HG03521 (cell line): ENCODE measurements around the gene AKAP6.
"Not testable (repeated sequence)": the region's sequence is repeated elsewhere in the genome, so short reads cannot be mapped to it uniquely, and the experiment has no call there.

Source experiments
- ATAC-seq: cut with Tn5 transposase; IDR thresholded peaks from one replicate; pipeline ENCODE4 v1.9.1; 2021; ENCODE audit warnings: mild to moderate bottlenecking, moderate library complexity; ENCODE audit not compliant: unreplicated experiment

The AKAP6 gene

DNA sequence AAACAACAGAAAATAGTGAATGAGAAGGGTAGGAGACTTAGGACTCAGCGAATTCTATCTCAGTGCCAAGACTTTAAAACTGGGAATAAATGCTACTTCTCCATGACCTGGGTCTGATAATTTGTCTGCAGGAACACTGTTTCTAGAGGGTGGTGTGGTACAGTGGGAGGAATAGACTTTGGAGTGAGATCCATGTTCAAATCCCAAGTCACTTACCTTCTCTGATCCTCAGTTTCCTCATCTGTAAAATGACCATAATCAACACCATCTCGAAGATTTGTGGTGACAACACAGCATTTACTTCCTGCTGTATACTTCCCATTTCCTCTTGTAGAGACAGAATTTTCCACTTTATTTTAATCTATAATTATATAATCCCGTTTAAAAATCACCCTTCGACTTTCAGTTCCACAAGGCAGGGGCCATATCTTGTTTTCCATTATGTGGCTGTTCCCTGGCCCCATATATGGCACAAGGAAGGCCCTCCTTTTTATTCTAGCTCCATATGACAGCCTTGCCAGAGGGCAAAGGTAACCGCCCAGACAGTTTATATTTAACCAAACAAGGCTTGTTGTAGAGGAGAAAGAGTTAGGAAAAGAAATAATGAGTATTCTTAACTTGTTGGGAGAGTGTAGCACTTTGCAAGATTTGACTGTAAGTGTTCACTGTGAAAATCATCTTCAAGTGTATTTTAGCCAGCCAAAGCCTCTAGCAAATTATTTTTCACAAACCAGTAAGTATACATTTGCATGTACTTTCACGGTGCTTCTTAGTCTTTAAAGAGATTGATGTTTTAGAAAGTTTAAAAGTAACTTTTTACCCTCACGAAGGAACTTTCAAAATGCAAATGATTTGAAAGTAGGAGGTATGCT lies 243.1 kb downstream of the AKAP6 start:
- peak; percentile 49 for ATAC-seq

DNA sequence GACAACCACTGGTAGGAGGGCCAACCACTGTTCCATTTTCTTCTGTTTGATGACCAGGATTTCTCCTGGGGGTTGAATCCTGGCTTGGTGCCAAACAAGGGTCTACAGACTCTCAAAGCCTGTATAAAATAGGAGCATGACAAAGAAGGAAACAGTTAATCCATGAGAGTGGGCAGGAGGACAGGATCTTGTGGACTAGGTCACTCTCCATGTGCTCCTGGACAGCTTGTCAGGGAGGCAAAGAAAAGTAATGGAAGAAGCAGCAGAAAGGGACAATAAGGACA lies 243.7 kb downstream of the AKAP6 start:
- no peak for ATAC-seq

DNA sequence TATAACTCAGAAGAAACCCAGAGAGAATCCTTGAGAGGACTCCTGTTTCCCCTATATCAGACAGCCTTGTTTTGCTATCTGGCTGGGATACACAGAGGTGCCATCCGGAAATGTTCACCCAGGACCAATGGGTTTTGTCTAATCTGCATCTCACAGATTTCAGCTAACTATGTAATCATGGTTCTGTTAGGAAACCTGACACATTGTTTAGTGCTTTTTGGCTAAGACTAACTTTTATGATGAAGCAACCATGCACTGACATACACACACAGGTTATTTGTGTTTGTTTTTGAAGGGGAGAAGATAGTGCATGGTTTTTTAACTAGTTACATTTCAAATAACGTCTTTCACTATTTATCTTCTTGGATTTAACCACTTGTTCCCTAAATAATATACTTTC lies 245.2 kb downstream of the AKAP6 start:
- ATAC-seq: no peak

- peak; percentile 64 for ATAC-seq
Observed at GRCh38 chr14:32576088-32576795, 247.1 kb downstream of the AKAP6 start.

DNA sequence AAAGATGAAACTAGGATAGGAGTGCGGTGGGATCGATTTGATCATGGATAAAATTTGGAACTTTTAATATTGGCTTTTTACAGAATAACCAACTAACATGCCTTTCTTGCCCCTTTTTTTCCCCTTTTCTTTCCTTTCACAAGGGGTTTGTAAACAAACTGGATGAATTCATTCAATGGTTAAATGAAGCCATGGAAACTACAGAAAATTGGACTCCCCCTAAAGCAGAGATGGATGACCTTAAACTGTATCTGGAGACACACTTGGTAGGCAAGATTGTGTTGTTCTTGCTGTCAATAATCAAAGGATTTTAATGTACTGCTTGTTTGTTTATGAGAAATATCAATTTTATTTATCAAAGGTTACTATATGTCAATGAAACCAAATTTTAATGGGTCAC lies 247.9 kb downstream of the AKAP6 start:
- no peak for ATAC-seq

- no peak for ATAC-seq
Observed at GRCh38 chr14:32578181-32578580, 249.1 kb downstream of the AKAP6 start.

GRCh38 chr14:32583427-32583826 lies 254.3 kb downstream of the AKAP6 start:
- ATAC-seq: not testable (repeated sequence)

DNA sequence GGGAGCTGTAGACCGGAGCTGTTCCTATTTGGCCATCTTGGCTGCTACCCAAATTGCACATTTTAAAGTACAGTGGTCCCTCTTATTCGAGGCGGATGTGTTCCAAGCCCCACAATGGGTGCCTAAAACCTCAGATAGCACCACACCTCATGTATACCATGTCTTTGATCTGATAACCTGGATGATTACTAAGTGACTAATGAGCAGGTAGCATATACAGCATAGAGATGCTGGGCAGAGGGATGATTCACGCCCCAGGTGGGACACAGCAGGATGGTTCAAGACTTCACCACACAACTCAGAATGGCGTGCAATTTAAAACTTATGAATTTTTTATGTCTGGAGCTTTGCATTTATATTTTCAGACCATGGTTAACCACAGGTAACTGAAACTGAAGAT lies 255.0 kb downstream of the AKAP6 start:
- no peak for ATAC-seq

DNA sequence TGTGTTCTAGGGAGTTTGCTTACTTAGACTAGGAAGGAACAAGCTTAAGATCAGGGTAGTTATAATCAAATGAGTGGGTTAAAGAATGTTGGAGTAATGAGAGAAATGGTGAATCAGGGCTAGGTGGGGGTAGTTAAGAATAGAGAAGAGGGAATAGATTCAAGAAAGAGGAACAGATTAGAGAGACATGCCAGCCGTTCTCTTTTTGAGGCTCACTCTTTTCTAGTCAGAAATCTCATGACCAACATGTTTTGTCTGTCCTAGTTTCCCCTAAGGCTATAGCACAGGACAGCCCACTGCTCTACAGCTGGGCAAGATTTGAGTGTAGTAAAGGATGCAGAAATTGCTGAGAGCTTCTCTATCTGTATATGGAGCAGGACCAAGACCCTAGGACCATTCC lies 258.4 kb downstream of the AKAP6 start:
- no peak for ATAC-seq

GRCh38 chr14:32588448-32589320 lies 259.6 kb downstream of the AKAP6 start:
- no peak for ATAC-seq

GRCh38 chr14:32590157-32590556 lies 261.1 kb downstream of the AKAP6 start:
- ATAC-seq: no peak

DNA sequence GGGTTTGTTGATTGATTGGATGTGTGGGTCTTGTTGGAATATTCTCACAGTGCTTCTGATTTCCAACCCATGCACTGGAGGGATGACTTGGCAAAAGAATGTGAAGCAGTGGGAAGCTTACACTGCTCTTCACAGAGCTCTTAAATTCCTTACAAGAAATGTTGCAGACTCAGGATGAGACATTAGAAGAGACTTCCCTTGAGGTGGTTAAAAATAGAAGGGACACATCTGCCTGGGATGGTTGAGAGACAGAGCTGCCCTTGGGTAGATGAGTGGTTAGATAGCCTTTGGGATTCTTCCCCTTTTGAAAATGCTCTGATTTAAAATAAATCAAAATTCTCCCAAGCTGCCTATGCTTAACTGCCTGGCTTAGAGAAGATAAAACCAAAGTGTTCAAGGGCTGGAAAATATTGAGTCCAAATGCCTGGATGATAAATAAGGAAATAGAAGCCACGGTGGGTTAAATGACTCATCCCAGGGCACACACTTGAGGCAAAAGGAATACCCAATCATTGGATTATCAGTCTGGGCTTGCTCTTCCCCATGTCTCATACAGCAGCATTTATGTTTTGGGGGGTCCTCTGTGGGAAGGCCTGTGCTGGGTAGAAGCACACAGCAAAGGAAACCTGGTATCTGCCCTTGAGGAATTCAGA lies 264.3 kb downstream of the AKAP6 start:
- no peak for ATAC-seq

GRCh38 chr14:32594766-32595165 lies 265.7 kb downstream of the AKAP6 start:
- ATAC-seq: no peak

GRCh38 chr14:32595497-32595896 lies 266.4 kb downstream of the AKAP6 start:
- ATAC-seq: no peak

- ATAC-seq: no peak
Observed at GRCh38 chr14:32596390-32596789, 267.3 kb downstream of the AKAP6 start.

DNA sequence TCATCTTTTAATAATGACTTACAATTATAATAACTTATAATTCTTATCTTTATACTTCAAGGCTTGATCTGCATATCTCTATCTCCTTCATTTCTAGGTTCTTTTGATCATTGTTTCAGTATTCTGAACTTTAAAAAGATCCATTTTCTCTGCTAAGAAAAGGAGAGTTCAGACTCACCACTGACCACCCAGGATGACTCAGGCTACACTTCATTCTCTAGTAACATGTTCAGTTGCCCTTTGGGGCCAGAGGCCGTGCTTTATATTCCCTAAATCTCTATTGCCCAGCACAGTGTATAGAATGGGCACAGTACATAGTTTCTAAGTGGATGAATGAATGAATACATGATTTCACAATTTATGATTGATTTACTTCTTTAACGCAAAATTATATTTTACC lies 268.7 kb downstream of the AKAP6 start:
- no peak for ATAC-seq

DNA sequence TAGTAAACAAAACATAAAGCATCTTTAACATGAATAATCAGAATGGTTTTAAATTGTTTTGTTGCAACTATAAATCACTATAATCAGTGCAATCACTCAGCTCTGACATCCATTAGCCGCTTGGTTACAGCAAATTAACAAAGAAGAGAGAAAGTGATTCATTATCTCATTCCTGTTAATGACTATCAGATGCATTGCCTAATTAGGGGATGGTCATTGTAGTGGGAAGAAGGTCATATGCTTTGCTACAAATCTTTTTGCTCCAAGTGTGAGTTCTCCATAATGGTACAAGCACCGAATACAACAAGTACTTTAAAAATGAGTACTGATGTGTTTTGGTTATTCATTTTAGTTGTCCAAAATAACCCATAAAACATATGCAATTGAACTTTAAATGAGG lies 272.0 kb downstream of the AKAP6 start:
- no peak for ATAC-seq

GRCh38 chr14:32601906-32602305 lies 272.8 kb downstream of the AKAP6 start:
- no peak for ATAC-seq

GRCh38 chr14:32602699-32603098 lies 273.6 kb downstream of the AKAP6 start:
- ATAC-seq: no peak

GRCh38 chr14:32603992-32604565 lies 275.0 kb downstream of the AKAP6 start:
- no peak for ATAC-seq

- ATAC-seq: no peak
Observed at GRCh38 chr14:32606301-32606700, 277.2 kb downstream of the AKAP6 start.
